Measurements from ENCODE around the gene PSMG3.

The PSMG3 gene

DNA sequence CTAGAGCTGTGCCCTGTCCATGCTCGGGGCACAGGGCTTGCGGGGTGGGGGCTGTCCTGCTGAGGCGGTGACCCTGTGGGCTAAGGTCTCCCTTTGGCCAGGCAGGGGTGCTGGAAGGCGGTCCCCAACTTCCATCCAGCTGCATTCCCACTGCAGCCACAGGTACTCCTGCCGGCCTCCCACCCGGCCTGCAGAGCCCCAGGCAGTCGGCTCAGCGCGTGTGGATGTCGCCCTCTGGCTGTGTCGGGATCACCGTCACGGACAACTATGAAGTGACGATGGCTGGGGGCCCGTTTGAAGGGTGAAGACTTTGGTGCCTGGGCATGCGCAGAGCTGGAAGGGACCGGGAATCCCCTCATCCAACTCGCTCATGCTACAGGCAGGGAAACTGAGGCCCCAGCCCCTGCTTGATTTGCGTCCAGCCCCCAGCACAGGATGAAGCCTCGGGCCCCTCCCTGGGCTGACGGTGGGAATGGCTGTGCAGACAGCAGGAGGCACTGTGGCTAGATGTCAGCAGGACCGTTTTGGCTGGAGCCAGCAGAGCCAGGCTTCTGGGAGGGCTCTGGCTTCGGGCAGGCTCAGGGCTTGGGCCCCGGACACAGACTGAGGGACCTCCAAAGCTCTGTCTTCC lies 11.5 kb downstream of the PSMG3 start:
- DNase-seq (ENCODE audit: low spot score): peak; percentile 92

DNA sequence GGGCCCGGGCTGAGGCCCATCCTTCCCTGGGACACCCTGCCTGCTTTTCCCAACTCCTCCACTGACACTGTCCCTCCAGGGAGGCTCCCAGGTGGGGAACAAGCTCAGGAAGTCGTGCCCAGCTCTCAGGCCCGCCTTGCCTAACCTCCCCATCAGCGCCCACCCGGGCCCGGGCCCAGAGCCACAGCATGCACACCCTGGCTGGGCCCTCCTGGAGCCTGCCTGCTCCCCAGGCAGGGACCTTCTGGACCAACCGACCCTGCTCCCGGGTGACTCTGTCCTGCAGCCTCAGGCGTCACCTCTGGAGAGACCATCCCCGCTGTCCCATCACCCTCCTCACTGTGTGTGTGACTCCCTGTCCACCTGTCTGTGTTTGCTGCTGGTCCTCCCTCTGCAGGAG lies 12.1 kb downstream of the PSMG3 start:
- DNase-seq (ENCODE audit: low spot score): no peak

DNA sequence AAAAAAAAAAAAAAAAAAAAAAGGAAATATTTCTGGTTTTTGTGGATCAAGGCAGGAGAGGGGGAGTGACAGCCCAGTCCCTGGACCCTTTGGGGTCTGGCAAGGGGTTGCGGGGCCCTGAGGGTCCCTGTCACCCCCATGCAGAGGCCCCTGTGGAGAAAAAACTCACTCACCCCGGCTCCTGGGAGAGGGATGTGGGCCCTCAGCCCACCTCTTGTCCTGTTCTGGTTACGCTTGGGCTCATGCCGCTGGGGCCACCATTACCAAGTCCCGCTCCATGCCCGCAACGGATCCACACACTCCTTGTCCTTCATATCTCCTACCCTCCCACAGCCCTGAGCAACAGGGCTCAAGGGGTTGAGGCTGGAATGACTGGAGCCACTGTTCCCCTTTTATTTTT lies 12.8 kb downstream of the PSMG3 start:
- DNase-seq (ENCODE audit: low spot score): no peak

DNA sequence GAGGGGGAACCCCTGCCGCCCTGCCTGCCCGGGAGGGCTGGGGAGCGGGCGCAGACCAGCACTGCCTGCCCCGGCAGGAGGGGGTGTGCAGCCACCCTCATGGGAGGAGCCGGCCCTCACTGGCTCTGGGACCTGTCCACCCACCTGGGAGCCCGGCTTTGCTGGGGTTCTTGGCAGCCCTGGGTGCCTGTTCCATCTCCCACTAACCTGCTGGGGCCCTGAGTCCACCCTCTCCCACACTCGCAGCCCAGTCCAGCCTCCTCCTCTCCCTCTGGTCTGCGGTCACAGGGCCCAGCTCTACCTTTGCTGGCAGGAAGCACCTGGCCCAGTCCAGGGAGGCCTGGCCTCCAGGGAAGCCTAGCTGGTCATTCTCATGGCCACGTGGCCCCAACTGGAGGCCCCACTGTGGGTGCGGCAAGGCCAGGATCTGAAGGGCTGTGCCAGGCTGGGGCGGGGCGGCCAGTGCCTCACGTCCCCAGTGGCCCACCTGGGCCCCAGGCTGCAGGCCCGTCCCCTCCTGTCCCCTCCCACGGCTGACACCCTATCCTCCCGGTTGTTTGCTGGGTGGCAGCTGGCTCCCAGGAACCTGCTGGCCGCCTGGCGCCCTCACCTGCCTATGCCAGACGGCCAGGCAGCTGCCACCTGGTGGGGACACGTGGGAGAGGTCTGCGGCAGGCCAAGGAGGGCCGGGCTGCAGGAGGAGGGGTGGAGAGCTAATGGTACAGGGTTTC lies 13.9 kb downstream of the PSMG3 start, which contains the start of gene TMEM184A:
Gene TMEM184A, minus strand, starts transcription at position 393 of the 731 bp plus-strand sequence. CDS start 721 bp downstream, outside the sequence.
- peak; percentile 94 for DNase-seq (ENCODE audit: low spot score)

DNA sequence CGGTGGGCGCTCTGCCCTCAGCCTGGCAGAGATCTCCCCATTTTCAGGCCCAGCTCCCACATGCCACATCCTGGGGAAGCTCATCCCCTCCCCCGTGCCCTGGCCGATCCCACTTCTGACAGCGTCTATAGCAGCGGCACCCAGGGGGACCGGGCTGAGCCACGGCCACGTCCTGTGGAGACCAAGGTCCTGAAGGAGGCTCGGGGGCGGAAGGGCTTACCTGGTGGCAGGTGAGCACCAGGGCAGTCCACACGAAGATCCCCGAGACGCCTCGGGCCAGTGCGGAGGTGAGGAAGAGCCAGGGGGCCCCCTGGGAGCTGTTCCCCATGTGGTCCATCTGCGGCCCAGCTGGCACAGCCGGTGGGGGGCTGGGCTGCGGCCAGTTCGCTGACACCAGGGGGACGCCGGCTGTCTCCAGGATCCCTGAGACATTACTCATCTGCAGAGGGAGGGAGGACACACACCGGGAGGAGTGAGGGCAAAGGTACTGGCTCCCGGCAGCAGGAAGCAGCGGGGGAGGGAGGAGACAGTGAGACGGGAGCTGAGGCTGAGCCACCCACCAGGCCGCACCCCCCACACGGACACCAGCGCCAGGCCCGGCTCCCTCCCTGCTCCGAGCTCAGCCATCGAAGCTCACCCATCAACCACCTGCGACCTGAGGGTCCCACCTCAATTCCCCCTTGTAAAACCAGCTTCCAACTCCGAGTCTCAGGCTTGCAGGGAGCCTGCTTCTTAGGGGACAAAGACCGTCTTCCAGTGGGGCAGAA lies 14.6 kb downstream of the PSMG3 start:
- peak; percentile 99 for DNase-seq (ENCODE audit: low spot score)

DNA sequence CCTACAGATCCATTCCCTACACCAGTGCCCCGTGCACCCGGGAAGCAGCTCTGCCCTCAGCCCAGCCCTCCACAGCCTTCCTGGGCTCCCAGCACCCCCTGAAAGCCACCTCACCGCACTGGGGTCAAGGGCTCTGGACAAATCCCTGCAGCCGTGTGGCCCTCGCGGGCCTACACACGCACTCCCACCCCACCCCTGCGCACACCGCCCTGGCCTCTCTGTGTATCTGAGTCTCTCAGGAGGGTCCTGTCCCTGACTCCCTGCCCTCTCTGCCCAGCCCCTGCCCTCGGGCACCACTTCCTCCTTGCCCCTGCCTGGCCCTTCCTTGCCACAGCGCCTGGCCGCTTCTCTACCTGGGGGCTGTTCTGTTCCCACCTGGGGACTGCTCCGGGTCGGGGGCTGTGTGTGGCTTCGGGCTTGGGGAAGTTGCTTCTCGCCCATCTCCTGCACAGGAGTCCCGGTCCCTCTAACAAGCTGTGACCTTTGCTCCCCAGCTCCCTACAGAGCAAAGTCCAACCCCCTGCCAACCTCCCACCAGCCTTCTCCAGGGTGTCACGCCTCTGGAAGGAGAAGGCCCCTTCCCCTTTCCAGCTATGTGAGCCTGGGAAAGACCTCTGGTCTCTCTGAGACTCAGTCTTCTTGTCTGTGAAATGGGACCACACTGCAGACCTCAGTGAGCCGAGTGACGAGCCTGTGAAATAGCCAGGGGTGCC lies 15.3 kb downstream of the PSMG3 start:
- DNase-seq (ENCODE audit: low spot score): no peak

DNA sequence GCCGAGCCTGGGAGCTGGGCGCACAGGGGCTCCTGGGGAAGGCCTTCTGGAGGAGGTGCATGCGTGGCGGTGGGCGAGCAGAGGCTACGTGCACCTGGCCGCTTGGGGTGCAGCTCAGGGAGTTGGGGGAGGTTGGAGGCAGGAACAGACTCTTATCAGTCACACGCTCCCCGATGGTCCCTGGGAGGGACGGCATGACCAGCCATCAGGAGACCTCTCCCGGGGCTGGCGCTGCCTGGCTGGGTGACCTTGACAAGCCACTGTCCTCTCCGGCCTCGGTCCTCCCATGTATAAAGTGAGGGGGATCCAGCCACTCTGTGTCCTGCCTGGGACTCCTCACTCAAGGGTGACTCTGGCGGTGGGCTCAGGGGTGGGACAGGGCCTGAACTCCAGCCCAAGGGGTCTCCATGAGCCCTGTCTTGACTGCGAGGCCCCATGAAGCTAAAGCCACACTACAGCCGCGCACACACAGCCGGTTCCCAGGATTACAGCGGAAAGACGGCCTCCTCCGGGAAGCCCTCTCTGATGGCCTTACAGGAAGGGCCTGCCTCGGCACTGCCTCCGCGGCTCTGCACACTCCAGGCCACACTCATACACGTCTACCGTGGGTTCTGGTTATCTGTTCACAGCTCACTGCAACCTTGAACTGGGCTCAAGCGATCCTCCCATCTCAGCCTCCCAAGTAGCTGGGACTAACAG lies 16.2 kb downstream of the PSMG3 start:
- no peak for DNase-seq (ENCODE audit: low spot score)

DNA sequence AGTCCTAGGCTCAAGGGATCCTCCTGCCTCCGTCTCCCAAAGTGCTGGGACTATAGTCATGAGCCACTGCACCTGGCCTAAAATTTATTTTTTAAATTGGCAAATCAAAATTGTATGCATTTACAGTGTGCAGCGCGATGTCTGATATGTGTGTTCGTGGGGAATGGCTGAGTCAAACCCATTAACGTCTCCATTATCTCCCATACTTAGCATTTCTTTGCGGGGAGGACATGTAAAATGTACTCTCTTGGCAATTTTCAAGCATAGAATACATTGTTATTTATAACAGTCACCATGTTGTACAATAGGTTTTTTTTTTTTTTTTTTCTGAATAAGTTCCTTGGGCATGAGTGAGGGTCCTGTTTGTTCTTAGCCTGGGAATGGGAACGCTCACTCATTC lies 17.6 kb downstream of the PSMG3 start:
- DNase-seq (ENCODE audit: low spot score): no peak

DNA sequence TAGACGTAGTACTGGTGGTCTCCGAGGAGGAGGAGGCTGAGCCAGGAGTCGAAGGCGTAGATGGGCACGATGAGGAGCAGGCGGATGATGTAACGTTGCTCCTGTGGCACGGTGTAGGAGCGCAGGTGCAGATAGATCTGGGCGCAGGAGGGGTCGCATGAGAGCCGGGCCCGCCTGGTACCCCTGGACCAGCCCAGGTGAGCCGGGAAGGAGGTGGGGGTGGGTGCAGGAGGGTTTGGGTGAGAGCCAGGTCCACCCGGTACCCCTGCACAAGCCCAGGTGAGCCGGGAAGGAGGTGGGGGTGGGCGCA lies 19.0 kb downstream of the PSMG3 start:
- DNase-seq (ENCODE audit: low spot score): no peak

DNA sequence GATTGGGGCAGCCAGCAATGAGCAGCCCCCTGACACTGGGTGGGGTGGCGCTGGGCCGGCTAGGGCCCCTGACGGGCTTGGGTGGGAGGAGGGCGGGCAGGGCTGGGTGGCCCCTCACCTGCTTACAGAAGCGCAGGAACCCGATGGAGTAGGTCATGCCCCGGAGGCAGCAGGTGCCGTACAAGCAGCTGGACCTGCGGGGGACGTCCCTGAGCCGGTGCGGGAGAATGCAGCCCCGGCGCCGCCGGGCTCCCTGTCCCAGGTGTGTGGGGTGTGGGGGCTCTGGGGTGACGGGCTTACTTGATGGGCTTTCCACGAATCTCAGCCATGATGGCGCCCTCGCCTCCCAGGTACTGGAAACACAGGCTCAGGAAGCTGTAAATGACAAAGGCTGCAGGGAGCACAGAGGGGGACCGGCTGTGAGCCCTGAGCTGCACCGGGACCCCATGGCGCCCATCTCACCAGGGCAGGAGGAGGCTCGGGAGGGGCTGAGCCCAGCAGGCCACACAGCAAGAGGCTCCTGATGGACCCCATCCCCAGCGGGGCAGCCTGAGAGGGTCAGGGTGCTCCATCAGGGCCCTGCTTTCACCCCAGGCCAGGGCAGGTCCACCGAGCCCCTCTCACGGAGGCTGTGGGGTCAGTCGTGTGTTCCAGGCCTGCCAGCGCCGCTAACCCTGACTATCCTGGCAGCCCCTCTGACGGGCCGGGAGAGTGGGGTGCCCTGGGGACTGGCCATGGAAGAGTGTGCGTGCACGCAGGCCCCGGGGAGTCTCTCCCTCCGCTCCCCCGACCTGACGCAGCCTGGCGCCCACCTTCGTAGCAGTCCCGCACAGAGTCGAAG lies 19.6 kb downstream of the PSMG3 start:
- no peak for DNase-seq (ENCODE audit: low spot score)

DNA sequence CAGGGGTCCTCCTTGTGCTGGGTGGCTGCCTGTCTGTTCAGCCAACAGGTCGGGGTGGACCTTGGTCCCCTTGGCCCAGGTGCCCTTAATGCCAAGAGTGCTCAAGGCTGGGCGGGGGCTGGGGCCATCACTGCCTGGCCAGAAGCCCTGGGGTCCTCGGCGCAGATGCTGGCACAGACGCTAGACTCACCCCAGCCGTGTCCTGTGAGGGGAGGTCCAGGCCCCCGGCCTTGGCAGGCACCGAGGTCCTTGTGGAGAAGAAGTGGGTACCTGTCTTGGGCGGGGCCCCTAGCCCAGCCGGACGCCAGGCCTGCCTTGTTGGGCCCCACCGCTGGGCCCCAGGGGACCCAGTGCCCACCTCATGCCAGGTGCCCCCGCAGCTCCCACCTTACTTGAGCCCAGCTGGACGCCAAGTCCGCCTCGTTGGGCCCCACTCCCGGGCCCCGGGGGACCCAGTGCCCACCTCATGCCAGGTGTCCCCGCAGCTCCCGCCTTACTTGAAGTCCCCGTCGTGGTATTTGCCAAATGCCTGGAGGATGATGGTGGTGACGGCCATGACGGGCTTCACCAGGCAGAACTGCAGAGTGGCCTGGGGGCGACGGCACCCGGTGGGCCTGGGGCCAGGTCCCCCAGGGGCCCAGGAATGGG lies 20.4 kb downstream of the PSMG3 start:
- DNase-seq (ENCODE audit: low spot score): no peak

DNA sequence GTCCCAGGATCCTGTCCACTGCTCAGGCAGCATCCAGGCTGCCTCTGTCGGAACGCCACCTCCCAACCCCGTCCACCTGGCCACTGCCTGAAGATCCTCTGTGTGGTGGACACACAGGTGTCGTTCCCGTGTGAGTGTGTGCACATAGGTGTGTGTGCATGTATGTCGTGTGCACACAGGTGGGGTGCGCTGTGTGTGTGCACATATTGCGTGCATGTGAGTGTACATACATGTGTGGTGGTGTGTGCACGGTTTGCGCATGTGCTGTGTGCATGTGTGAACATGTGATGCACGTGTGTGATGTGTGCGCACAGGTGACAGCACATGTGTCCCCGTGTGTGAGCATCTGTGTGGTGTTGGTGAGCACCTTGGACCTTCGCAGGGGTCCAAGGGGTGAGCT lies 20.9 kb downstream of the PSMG3 start:
- DNase-seq (ENCODE audit: low spot score): no peak

DNA sequence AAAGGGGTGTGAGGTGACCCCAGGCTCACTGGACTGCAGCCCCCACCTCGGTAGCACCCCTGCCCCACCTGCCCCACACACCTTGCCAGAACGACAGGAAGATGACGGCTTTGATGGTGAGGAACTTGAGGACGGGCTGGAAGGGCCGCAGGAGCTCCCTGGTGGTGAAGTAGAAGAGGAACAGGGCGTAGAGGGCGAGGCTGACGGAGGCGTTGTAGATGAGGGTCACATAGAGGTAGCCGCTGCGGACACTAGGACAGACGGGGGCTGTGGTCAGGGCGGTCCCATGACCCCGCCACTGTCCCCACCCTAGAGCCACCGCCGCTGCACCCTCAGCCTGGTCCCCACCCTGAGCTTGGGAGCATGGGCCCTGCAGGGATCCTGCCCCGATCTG lies 21.4 kb downstream of the PSMG3 start:
- no peak for DNase-seq (ENCODE audit: low spot score)

DNA sequence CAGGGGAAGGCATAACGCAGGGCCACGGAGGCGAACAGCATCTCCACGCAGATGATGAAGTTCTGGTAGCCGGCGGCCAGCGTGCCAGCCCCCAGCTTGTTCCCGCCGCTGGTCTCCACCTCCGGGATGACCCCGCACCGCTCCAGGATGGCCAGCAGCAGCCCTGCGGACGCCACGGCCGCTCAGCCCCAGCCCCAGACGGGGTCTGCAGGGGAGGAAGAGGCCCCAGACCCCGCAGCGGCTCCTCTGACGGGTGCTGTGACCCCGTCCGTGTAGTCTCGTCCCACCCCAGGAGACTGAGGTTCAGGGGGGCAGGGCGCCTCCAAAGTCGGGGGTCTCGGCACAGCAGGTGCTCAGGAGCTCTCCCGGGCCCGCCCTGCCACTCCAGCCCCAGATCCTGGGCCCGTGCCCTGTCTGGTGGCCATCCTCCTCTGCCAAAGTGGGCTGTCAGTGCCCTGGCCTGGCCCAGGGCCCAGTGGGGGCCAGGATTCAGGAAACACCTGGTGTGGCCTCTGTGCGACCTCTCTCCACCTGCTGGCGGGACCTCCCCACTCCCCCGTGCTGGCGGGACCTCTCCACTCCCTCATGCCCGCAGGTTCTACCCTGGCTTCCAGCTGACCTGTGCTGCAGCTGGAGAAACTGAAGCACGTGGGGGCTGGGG lies 21.9 kb downstream of the PSMG3 start:
- no peak for DNase-seq (ENCODE audit: low spot score)

DNA sequence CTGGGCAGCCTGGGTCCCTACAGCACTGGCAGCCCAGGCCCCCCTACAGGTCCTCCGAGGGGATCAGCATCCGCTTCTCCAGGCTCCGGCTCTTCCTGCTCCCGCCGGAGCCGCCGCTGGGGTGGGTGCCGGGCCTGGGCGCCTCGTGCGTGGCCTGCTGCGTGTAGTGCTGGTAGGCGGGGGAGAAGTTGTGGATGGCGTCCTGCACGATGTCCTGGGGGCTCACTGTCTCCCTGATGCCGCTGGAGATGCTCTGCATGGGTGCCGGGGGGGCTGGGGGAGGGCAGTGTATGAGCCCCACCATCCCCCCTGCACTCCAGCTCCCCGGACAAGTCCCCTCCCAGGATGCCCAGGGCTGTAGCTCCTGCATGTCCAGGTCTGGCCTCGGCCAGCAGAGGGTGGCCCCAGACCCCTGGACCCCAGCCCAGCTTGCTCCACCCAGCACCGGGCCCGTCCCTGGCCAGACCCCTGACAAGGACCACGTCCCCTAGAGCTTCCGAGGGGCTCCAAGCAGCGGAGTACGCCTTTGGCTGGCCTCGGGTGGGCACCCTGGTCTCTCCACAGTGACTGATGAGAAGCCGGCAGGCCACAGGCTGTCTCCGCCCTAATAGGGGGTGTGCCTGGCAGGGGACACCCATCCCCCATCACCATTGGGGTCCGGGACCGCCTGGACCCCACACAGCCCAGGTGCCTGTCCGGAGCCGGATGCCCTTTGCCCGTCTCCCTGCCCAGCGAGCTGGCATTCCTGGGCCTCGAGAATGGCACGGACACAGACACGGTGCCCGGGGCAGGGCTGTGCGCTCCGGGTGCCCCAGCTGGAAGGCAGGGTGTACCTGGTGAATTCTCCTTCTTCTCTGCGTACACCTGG lies 22.7 kb downstream of the PSMG3 start:
- no peak for DNase-seq (ENCODE audit: low spot score)

DNA sequence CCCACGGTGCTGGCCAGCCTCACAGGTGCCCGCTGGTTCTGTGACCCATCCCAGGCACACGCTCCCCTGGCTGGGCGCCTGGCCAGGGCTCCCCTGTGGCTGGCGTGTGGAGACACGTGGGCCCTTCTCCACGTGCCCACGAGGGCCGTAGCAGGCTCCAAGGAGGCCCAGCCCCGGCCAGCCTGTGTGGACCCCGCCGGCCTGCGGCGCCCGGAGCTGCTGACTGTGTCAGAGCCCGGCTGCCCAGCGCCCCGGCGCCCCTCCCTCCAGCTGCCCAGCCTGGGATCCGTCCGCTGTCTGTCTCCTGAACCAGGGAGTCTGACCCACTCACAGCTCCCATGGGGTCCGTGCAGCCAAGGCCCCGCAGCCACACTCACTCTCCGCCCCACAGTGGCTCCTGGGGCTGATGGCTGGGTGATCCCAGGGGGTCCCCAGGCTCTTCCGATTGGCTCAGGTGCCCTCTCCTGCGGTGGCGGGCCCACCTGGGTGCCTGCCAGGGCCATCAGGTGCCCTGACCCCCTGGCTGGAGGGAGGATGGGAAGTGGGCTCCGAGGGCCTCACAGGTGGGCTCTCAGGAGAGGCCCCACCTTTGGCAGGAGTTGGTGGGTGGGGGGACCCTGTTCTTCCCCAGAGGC lies 23.4 kb downstream of the PSMG3 start:
- no peak for DNase-seq (ENCODE audit: low spot score)

DNA sequence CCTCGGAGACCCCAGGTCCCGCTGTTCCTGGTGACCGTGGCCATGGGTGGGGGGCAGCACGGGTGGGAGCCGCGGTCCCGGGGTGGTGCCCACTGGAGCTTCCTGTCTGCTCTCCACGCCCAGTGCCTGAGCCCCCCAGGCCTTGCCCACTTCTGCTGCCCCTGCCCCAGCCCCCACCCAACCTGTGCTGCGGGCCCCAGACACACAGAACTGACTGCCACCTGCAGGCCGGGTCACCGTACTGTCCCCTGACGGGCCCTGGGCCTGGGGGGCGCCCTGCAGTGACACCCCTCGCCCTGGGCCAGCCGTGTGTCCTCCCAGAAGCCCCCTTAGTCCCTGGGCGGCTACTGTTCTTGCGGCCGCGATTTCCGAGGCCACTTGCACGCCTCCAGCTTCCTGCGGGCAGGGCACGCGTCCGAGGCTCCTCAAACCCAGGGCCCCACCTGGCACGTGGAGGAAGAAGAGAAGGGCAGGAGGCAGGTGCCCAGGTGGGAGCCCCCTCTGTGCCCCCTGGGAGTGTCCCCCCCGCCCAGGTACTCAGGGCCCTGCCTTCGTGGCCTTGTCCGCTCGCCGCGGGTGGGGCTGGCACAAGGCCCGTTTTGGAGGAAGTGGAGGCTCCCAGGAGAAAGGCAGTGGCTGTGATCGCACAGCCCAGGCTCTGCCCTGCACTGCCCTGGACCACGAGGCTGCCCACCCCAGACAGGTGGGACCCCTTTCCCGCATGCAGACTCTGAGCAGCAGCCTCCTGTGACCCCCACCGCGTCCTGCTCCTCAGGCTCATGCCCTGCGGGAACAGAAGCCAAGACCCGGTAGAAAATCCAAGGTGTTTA lies 24.2 kb downstream of the PSMG3 start:
- DNase-seq (ENCODE audit: low spot score): no peak

Measured in HuH-7 (cell line).